HEK293 (cell line): ENCODE results near the gene SLC43A1.

Source experiments
- CTCF ChIA-PET: fragments of 350-600 bp; formaldehyde crosslinking; extraction: SDS; loops from one replicate; lab custom pipeline; 2021; ENCODE audit warnings: antibody characterized with exemption; lab: Yijun Ruan, JAX
- POLR2A ChIA-PET: fragments of 300-600 bp; formaldehyde crosslinking; extraction: SDS; loops from one replicate; lab custom pipeline; 2020; ENCODE audit warnings: antibody characterized with exemption, inconsistent platforms; lab: Yijun Ruan, JAX
- H3K27ac ChIP-seq: fragments of 200-500 bp; sonication (Bioruptor generic); 2 replicates; pipeline ENCODE4 v1.5.1; 2014; ENCODE audit warnings: low read depth, low read length, control low read depth, inconsistent platforms; ENCODE audit errors: extremely low read depth
- H3K36me3 ChIP-seq, 2 experiments: fragments of 200-500 bp in 1 of 2; sonication (Bioruptor generic) in 1 of 2; 1 replicate in 1 of 2; 2 replicates in 1 of 2; pipeline ENCODE4 v1.5.1; 2014 to 2017; ENCODE audit warnings: inconsistent platforms in 2 of 2, low read length in 2 of 2; ENCODE audit not compliant: control insufficient read depth in 2 of 2, insufficient read depth in 1 of 2
- H3K4me1 ChIP-seq: fragments of 200-500 bp; sonication (Bioruptor generic); 2 replicates; pipeline ENCODE4 v1.5.1; 2014; ENCODE audit warnings: mild to moderate bottlenecking, low read length, inconsistent platforms; ENCODE audit not compliant: control insufficient read depth, insufficient read depth
- H3K4me3 ChIP-seq: 2 replicates; pipeline ENCODE4 v1.5.1; 2011; ENCODE audit warnings: low read depth, mild to moderate bottlenecking, control low read depth, low read length, moderate library complexity
- H3K9me3 ChIP-seq: fragments of 200-500 bp; sonication (Bioruptor generic); 2 replicates; pipeline ENCODE4 v1.5.1; 2014; ENCODE audit warnings: low read depth, low read length, inconsistent platforms; ENCODE audit not compliant: control insufficient read depth, insufficient read depth
- BCL11A ChIP-seq: fragments of 450-650 bp; formaldehyde crosslinking; IDR thresholded peaks from 2 replicates; pipeline ENCODE4 v1.5.1; 2016; ENCODE audit warnings: low read depth, missing biosample characterization, missing genetic modification characterization
- GLI2 ChIP-seq: fragments of 450-650 bp; formaldehyde crosslinking; IDR thresholded peaks from 2 replicates; pipeline ENCODE4; 2017; ENCODE audit warnings: missing biosample characterization, missing genetic modification characterization, low read depth, borderline replicate concordance
- KLF8 ChIP-seq: fragments of 450-650 bp; formaldehyde crosslinking; IDR thresholded peaks from 2 replicates; pipeline ENCODE4 v1.5.1; 2016; ENCODE audit warnings: missing biosample characterization, missing genetic modification characterization
- SP7 ChIP-seq: fragments of 450-650 bp; formaldehyde crosslinking; IDR thresholded peaks from 2 replicates; pipeline ENCODE4 v1.5.1; 2016; ENCODE audit warnings: missing biosample characterization, missing genetic modification characterization
- ZBTB17 ChIP-seq: fragments of 450-650 bp; formaldehyde crosslinking; IDR thresholded peaks from 2 replicates; pipeline ENCODE4 v1.5.1; 2016; ENCODE audit warnings: missing biosample characterization, missing genetic modification characterization
- ZFHX2 ChIP-seq: fragments of 450-650 bp; formaldehyde crosslinking; conservative IDR thresholded peaks from 2 replicates; pipeline ENCODE4 v1.5.1; 2016; ENCODE audit warnings: missing biosample characterization, missing genetic modification characterization
- ZFP37 ChIP-seq: fragments of 450-650 bp; formaldehyde crosslinking; IDR thresholded peaks from 2 replicates; pipeline ENCODE4 v1.5.1; 2016; ENCODE audit warnings: missing biosample characterization, missing genetic modification characterization
- ZFP69B ChIP-seq: fragments of 450-650 bp; formaldehyde crosslinking; IDR thresholded peaks from 2 replicates; pipeline ENCODE4 v1.5.1; 2016; ENCODE audit warnings: missing biosample characterization, missing genetic modification characterization
- ZNF133 ChIP-seq: fragments of 450-650 bp; formaldehyde crosslinking; IDR thresholded peaks from 2 replicates; pipeline ENCODE4 v1.5.1; 2016; ENCODE audit warnings: missing biosample characterization, missing genetic modification characterization
- ZNF19 ChIP-seq: fragments of 450-650 bp; formaldehyde crosslinking; IDR thresholded peaks from 2 replicates; pipeline ENCODE4; 2016; ENCODE audit warnings: missing biosample characterization, missing genetic modification characterization, low read depth
- ZNF221 ChIP-seq: fragments of 450-650 bp; formaldehyde crosslinking; IDR thresholded peaks from 2 replicates; pipeline ENCODE4 v1.5.1; 2017; ENCODE audit warnings: missing biosample characterization, missing genetic modification characterization, borderline replicate concordance
- ZNF280C ChIP-seq: fragments of 450-650 bp; formaldehyde crosslinking; IDR thresholded peaks from 2 replicates; pipeline ENCODE4 v1.5.1; 2016; ENCODE audit warnings: missing biosample characterization, missing genetic modification characterization
- ZNF324 ChIP-seq: fragments of 450-650 bp; formaldehyde crosslinking; IDR thresholded peaks from 2 replicates; pipeline ENCODE4 v1.5.1; 2016; ENCODE audit warnings: missing biosample characterization, missing genetic modification characterization
- ZNF335 ChIP-seq: fragments of 450-650 bp; formaldehyde crosslinking; conservative IDR thresholded peaks from 2 replicates; pipeline ENCODE4 v1.5.1; 2016; ENCODE audit warnings: missing biosample characterization, missing genetic modification characterization
- ZNF501 ChIP-seq: fragments of 450-650 bp; formaldehyde crosslinking; IDR thresholded peaks from 2 replicates; pipeline ENCODE4 v1.5.1; 2016; ENCODE audit warnings: missing biosample characterization, missing genetic modification characterization
- ZNF621 ChIP-seq: fragments of 450-650 bp; formaldehyde crosslinking; IDR thresholded peaks from 2 replicates; pipeline ENCODE4 v1.5.1; 2017; ENCODE audit warnings: missing biosample characterization, missing genetic modification characterization
- ZNF629 ChIP-seq: fragments of 450-650 bp; formaldehyde crosslinking; IDR thresholded peaks from 2 replicates; pipeline ENCODE4 v1.5.1; 2017; ENCODE audit warnings: missing biosample characterization, missing genetic modification characterization
- ZNF692 ChIP-seq: fragments of 450-650 bp; formaldehyde crosslinking; IDR thresholded peaks from 2 replicates; pipeline ENCODE4 v1.5.1; 2016; ENCODE audit warnings: missing biosample characterization, missing genetic modification characterization
- ZNF747 ChIP-seq: fragments of 450-650 bp; formaldehyde crosslinking; IDR thresholded peaks from 2 replicates; pipeline ENCODE4 v1.5.1; 2016; ENCODE audit warnings: missing biosample characterization, missing genetic modification characterization
- TF ChIP-seq, protein P1 (sequence below): IDR thresholded peaks from 2 replicates; pipeline ENCODE4 v1.6.1; 2011; ENCODE audit warnings: mild to moderate bottlenecking, low read depth, low read length, borderline replicate concordance
- TF ChIP-seq, protein P2 (sequence below): fragments of 450-650 bp; formaldehyde crosslinking; IDR thresholded peaks from 2 replicates; pipeline ENCODE4 v1.5.1; 2016; ENCODE audit warnings: missing biosample characterization, missing genetic modification characterization
- TF ChIP-seq, protein P3 (sequence below): fragments of 450-650 bp; formaldehyde crosslinking; IDR thresholded peaks from 2 replicates; pipeline ENCODE4 v1.5.1; 2016; ENCODE audit warnings: missing biosample characterization, missing genetic modification characterization
- TF ChIP-seq, protein P4 (sequence below): fragments of 450-650 bp; formaldehyde crosslinking; IDR thresholded peaks from 2 replicates; pipeline ENCODE4 v1.5.1; 2017; ENCODE audit warnings: missing biosample characterization, missing genetic modification characterization

SLC43A1 gene

GRCh38 chr11:57501953-57502352, 13.5 kb downstream of the SLC43A1 start:
- no peak overlapping the region for H3K4me3 ChIP-seq
- TF ChIP-seq GLI2 (tag by site-specific recombination) (no peak), ZNF133 (tag by site-specific recombination) (no peak), ZFHX2 (tag by site-specific recombination) (no peak)
- TF ChIP-seq, protein P1, sequence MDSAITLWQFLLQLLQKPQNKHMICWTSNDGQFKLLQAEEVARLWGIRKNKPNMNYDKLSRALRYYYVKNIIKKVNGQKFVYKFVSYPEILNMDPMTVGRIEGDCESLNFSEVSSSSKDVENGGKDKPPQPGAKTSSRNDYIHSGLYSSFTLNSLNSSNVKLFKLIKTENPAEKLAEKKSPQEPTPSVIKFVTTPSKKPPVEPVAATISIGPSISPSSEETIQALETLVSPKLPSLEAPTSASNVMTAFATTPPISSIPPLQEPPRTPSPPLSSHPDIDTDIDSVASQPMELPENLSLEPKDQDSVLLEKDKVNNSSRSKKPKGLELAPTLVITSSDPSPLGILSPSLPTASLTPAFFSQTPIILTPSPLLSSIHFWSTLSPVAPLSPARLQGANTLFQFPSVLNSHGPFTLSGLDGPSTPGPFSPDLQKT = no peak
- TF ChIP-seq, all 188 proteins: peak for 0
- no peaks in the 10 kb centered on the region for H3K9me3 ChIP-seq
- H3K27ac ChIP-seq = no peak overlapping the region
- ChIA-PET POLR2A (interaction anchor here (0.7 to 1.9 kb wide), 2 partner anchors 9 to 12 kb away, joined by 4 to 7 read pairs; no protein-coding TSS in a partner anchor), CTCF (interaction anchor here (0.8 to 2.6 kb wide), 7 partner anchors 9 to 143 kb away, joined by 3 to 20 read pairs (median 6); no protein-coding TSS in a partner anchor)
- peaks cover 0 to 9% of the 10 kb centered on the region in 2 experiments; a peak in 1 of 3 replicates for H3K36me3 ChIP-seq
- H3K4me1 ChIP-seq = no peaks in the 10 kb centered on the region

DNA sequence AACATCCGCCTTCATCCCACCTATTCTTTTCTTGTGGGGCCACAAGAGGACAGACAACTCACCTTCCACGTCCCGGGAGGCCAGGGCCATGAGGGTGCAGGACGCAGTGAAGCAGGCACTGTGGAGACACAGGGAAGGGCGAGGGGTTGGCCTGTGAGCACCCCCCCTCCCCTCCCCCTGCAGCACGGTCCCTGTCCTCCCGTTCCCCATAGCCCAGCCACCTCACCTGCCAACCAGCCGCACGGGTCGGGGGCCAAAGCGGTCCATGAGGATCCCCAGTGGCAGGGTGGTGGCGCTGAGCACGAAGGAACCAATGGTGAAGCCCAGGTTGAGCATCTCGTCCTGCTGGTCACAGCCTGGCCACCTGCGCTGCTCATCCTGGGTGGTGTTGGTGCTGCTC, 14.6 kb downstream of the SLC43A1 start:
- Histone ChIP-seq H3K27ac (no peak overlapping the region), H3K4me3 (no peak overlapping the region), H3K4me1 (no peaks in the 10 kb centered on the region), H3K36me3 (peaks cover 0 to 14% of the 10 kb centered on the region in 2 experiments; a peak in 1 of 3 replicates), H3K9me3 (no peaks in the 10 kb centered on the region)
- CTCF ChIA-PET = interaction anchor here (1.2 to 2.6 kb wide), 4 partner anchors 7 to 13 kb away, joined by 3 to 20 read pairs (median 6); no protein-coding TSS in a partner anchor
- TF ChIP-seq ZNF747 (no peak), ZNF501 (tag by site-specific recombination) (no peak), ZFP69B (tag by site-specific recombination) (no peak), SP7 (tag by site-specific recombination) (no peak), ZNF621 (tag by site-specific recombination) (no peak)
- TF ChIP-seq, protein P2, sequence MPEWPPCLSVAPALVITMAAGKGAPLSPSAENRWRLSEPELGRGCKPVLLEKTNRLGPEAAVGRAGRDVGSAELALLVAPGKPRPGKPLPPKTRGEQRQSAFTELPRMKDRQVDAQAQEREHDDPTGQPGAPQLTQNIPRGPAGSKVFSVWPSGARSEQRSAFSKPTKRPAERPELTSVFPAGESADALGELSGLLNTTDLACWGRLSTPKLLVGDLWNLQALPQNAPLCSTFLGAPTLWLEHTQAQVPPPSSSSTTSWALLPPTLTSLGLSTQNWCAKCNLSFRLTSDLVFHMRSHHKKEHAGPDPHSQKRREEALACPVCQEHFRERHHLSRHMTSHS (tag by site-specific recombination) = no peak
- POLR2A ChIA-PET = no interaction called here

DNA sequence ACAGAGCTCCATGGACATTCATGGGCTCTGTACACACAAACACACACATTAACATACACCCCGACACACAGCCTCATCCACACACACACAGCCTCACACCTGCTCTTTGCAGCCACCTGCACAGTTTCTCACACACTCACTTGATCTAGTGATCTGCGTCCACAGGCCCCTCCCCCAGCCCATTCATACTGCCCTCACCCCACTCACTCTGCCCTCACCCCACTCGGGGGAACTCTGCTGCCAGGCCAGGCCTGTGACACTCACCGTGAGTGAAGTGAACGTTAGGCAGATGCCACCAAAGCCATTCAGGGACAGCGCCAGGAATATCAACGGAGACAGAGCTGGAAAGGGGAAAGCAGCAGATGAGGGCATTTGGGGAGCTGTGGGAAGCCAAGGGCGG, 15.0 kb downstream of the SLC43A1 start:
- no peak overlapping the region for H3K27ac ChIP-seq
- peaks cover 0 to 16% of the 10 kb centered on the region in 2 experiments; a peak in 1 of 3 replicates for H3K36me3 ChIP-seq
- POLR2A ChIA-PET = no interaction called here
- H3K4me3 ChIP-seq = no peak overlapping the region
- no peaks in the 10 kb centered on the region for H3K9me3 ChIP-seq
- no peaks in the 10 kb centered on the region for H3K4me1 ChIP-seq
- CTCF ChIA-PET = interaction anchor here (2.6 kb wide), 1 partner anchor 9 kb away, joined by 9 read pairs; no protein-coding TSS in a partner anchor
- TF ChIP-seq ZNF19 (tag by site-specific recombination) (no peak), ZNF324 (tag by site-specific recombination) (no peak), ZBTB17 (tag by site-specific recombination) (0 out of 2 replicates have a peak, but pooled peaks have one; percentile 29), KLF8 (tag by site-specific recombination) (no peak), ZNF221 (tag by site-specific recombination) (no peak), ZNF629 (tag by site-specific recombination) (no peak), SP7 (tag by site-specific recombination) (no peak), ZNF692 (tag by site-specific recombination) (no peak), ZFP37 (no peak), ZNF621 (tag by site-specific recombination) (no peak), BCL11A (no peak), ZFHX2 (tag by site-specific recombination) (peak; percentile 36; the same call in 1 of the 2 replicates), ZNF280C (tag by site-specific recombination) (no peak), ZNF335 (tag by site-specific recombination) (no peak)
- TF ChIP-seq, protein P3, sequence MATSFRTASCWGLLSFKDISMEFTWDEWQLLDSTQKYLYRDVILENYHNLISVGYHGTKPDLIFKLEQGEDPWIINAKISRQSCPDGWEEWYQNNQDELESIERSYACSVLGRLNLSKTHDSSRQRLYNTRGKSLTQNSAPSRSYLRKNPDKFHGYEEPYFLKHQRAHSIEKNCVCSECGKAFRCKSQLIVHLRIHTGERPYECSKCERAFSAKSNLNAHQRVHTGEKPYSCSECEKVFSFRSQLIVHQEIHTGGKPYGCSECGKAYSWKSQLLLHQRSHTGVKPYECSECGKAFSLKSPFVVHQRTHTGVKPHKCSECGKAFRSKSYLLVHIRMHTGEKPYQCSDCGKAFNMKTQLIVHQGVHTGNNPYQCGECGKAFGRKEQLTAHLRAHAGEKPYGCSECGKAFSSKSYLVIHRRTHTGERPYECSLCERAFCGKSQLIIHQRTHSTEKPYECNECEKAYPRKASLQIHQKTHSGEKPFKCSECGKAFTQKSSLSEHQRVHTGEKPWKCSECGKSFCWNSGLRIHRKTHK = no peak
- TF ChIP-seq, protein P4, sequence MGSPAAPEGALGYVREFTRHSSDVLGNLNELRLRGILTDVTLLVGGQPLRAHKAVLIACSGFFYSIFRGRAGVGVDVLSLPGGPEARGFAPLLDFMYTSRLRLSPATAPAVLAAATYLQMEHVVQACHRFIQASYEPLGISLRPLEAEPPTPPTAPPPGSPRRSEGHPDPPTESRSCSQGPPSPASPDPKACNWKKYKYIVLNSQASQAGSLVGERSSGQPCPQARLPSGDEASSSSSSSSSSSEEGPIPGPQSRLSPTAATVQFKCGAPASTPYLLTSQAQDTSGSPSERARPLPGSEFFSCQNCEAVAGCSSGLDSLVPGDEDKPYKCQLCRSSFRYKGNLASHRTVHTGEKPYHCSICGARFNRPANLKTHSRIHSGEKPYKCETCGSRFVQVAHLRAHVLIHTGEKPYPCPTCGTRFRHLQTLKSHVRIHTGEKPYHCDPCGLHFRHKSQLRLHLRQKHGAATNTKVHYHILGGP (tag by site-specific recombination) = no peak
